Endothelial cell of umbilical vein (primary cell): ENCODE data around the gene SRRM3.

Experiments
- EZH2 ChIP-seq: IDR thresholded peaks from 2 replicates; pipeline ENCODE4 v1.6.1; 2012; ENCODE audit warnings: borderline replicate concordance, low read depth, mild to moderate bottlenecking, moderate library complexity, low read length, inconsistent platforms; ENCODE audit not compliant: severe bottlenecking
- JUN ChIP-seq: IDR thresholded peaks from 2 replicates; pipeline ENCODE4 v1.6.1; 2011; ENCODE audit warnings: borderline replicate concordance, low read depth; ENCODE audit not compliant: insufficient read length, insufficient read depth
- MAX ChIP-seq: IDR thresholded peaks from 2 replicates; pipeline ENCODE4 v1.6.1; 2011; ENCODE audit not compliant: insufficient read depth, insufficient read length
- POLR2A ChIP-seq: IDR thresholded peaks from 2 replicates; pipeline ENCODE4 v1.6.1; 2012; ENCODE audit warnings: low read depth, mild to moderate bottlenecking, control low read depth, low read length
- TF ChIP-seq, protein P1 (sequence below), 2 donors: IDR thresholded peaks; 1 replicate in 1 of 2; 2 replicates in 1 of 2; pipeline ENCODE4 v1.5.1; 2011; ENCODE audit warnings: low read length in 2 of 2, mild to moderate bottlenecking in 2 of 2, moderate library complexity in 2 of 2, control low read depth in 1 of 2, inconsistent platforms in 1 of 2, low read depth in 1 of 2; ENCODE audit not compliant: insufficient read depth in 1 of 2; ENCODE audit errors: extremely low read depth in 1 of 2

- TF ChIP-seq, protein P1, sequence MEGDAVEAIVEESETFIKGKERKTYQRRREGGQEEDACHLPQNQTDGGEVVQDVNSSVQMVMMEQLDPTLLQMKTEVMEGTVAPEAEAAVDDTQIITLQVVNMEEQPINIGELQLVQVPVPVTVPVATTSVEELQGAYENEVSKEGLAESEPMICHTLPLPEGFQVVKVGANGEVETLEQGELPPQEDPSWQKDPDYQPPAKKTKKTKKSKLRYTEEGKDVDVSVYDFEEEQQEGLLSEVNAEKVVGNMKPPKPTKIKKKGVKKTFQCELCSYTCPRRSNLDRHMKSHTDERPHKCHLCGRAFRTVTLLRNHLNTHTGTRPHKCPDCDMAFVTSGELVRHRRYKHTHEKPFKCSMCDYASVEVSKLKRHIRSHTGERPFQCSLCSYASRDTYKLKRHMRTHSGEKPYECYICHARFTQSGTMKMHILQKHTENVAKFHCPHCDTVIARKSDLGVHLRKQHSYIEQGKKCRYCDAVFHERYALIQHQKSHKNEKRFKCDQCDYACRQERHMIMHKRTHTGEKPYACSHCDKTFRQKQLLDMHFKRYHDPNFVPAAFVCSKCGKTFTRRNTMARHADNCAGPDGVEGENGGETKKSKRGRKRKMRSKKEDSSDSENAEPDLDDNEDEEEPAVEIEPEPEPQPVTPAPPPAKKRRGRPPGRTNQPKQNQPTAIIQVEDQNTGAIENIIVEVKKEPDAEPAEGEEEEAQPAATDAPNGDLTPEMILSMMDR (IDR thresholded peaks at IDR 0.05; ENCODE audit: extremely low read depth in 1 of 2, insufficient read depth in 1 of 2, low read depth in 1 of 2, low read length in 2 of 2): no peak
- TF ChIP-seq MAX (no peak), EZH2 (no peak), POLR2A (no peak), JUN (no peak)
These were observed 80.1 kb downstream of the SRRM3 start for GRCh38 chr7:76281706-76282343.
